Activated CD4-positive, alpha-beta T cell treated with anti-CD3 and anti-CD28 coated beads for 4 hours (primary cell): ENCODE results near the gene SAP30BP.

Experiments used
- DNase-seq, 2 donors: peaks; one replicate each; pipeline ENCODE4 v3.0.0-alpha.2; 2020

The SAP30BP gene

GRCh38 chr17:75666959-75667790, at the start of gene SAP30BP, which contains the start of gene RECQL5:
Gene SAP30BP, plus strand, starts transcription at chr17:75667338. Its CDS starts 35 bp downstream, at chr17:75667373.
Gene RECQL5, minus strand, starts transcription at chr17:75667154. Its CDS starts 597 bp downstream, at chr17:75666557.
- peak; percentile 98 to 99 for DNase-seq

- no peak for DNase-seq
Measured at GRCh38 chr17:75617675-75618074, 49.5 kb upstream of the SAP30BP start.

GRCh38 chr17:75619506-75620431, 47.4 kb upstream of the SAP30BP start:
- DNase-seq = no peak

GRCh38 chr17:75621489-75621888, 45.6 kb upstream of the SAP30BP start:
- no peak for DNase-seq

- no peak for DNase-seq
Measured at GRCh38 chr17:75622076-75622475, 45.1 kb upstream of the SAP30BP start.

GRCh38 chr17:75622771-75623273, 44.3 kb upstream of the SAP30BP start:
- DNase-seq = no peak

- no peak for DNase-seq
Measured at GRCh38 chr17:75623386-75623785, 43.8 kb upstream of the SAP30BP start.

- no peak for DNase-seq
Measured at GRCh38 chr17:75624021-75624420, 43.1 kb upstream of the SAP30BP start.

GRCh38 chr17:75624714-75625345, 42.3 kb upstream of the SAP30BP start:
- no peak for DNase-seq

GRCh38 chr17:75625813-75626486, 41.2 kb upstream of the SAP30BP start:
- DNase-seq = no peak

- DNase-seq = no peak
Measured at GRCh38 chr17:75626496-75627038, 40.6 kb upstream of the SAP30BP start.

GRCh38 chr17:75627094-75627493, 40.0 kb upstream of the SAP30BP start:
- no peak for DNase-seq

- DNase-seq = no peak
Measured at GRCh38 chr17:75628425-75628824, 38.7 kb upstream of the SAP30BP start.

GRCh38 chr17:75629157-75629556, 38.0 kb upstream of the SAP30BP start:
- no peak for DNase-seq

- DNase-seq = no peak
Measured at GRCh38 chr17:75630071-75630917, 36.8 kb upstream of the SAP30BP start.

- no peak for DNase-seq
Measured at GRCh38 chr17:75631353-75631752, 35.8 kb upstream of the SAP30BP start.

GRCh38 chr17:75632428-75632827, 34.7 kb upstream of the SAP30BP start:
- no peak for DNase-seq

GRCh38 chr17:75632863-75633485, 34.2 kb upstream of the SAP30BP start, which contains the start of gene SMIM5:
Gene SMIM5, plus strand, starts transcription at chr17:75633434. Its CDS starts 6,768 bp downstream, at chr17:75640202.
- peak; percentile 79 to 82 for DNase-seq

- peak; percentile 40 to 56 for DNase-seq
Measured at GRCh38 chr17:75633486-75634375, 33.4 kb upstream of the SAP30BP start.
